NCI-H345 treated with DMSO at 0.1 percent for 48 hours (cell line): ENCODE results near the gene CRYBG2.

Experiments used
- DNase-seq: peaks from one replicate; lab custom pipeline; 2025; ENCODE audit not compliant: unreplicated experiment; lab: John Stamatoyannopoulos, UW

The CRYBG2 gene

DNA sequence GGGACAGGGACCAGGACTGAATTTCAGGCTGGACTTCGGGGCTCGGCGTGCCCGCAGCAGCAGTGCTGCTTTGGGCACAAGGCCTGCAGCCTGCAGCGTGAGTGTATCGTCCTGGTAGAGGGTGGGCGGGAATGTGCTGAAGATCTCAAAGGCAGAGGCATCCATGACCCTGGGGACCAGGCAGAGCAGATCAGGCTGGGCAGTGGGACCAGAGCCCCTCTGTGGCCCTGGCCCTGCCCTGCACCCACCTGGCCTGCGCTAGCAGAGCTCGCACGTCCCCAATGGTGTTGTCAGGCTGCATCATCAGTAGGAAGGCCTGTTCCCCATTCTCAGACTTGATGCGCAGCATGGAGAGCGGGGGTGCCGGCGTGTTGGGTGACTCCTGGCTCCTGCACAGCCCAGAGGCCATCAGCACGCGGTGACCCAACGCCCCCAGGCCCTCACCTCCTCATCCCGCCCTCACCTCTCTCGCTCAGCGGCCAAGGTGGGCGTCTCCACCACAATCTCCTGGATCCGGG lies 71.5 kb downstream of the CRYBG2 start:
- DNase-seq = no peak

DNA sequence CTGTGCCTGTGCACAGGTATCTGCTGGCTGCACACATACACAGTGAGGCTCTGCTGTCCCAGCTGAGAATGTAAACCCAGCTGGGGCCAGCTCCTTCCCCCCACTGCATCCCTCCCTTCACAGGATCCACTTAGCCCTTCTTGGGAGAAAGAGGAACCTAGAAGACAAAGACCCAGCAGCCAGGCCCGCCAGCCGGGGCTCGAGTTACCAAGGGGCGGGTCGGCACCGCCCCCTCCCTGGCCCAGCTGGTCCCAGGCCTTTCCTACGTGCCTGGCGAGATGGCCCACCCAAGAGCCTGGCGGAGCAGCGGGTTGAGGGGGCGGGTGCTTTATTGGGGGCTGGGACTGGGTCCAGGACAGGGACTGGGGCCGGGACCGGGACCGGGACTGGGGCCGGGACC lies 72.0 kb downstream of the CRYBG2 start:
- DNase-seq = no peak

DNA sequence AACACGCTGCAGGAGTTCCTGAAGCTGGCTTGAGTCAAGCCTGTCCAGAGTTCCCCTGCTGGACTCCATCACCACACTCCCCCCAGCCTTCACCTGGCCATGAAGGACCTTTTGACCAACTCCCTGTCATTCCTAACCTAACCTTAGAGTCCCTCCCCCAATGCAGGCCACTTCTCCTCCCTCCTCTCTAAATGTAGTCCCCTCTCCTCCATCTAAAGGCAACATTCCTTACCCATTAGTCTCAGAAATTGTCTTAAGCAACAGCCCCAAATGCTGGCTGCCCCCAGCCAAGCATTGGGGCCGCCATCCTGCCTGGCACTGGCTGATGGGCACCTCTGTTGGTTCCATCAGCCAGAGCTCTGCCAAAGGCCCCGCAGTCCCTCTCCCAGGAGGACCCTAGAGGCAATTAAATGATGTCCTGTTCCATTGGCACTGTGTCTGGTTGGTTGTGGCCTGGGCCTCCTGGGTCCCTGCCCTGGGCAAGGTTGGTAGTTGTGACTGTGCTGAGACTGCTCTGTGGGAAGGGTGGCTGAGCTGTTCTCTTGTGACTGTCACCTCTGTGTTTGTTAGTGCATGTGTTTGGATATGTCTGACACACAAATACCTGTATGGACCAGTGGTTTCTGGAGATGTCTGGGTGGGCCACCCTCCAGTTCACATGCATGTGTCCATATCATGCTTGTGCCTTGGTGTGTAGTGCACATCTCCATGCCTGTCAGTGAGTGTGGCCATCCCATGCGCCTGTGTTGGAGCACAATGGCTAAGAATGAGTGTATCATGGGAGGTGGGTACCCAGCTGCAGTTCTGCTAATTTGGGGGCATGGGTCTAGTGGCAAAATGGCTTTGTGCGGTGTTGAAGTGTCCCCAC lies 72.6 kb downstream of the CRYBG2 start:
- no peak for DNase-seq

DNA sequence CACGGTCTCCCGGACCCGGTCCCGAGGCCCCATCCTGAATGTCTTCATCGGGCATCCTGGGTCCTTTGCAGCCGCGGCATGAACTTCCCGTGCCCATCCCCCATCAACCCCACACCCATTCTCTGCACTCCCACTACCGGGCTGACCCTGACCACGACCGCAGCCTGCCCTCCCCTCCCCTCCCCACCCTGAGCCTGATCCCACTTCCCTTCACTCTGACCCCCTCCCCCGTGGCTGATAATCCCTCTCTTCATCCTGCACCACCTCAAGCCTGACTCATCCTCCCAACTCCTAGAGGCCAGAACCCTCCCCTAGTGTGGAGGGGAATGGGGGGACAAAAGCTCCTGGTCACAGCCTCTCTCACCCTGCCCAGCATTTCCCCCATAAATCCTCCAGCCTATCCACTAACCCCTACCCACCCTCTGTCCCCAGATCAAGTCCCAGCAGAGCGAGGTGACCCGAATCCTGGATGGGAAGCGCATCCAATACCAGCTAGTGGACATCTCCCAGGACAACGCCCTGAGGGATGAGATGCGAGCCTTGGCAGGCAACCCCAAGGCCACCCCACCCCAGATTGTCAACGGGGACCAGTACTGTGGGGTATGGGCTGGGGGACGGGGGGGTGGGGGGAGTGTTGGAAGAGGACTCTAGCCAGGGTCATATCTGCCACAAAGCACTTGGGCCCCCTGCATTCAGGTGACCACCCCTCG lies 73.4 kb downstream of the CRYBG2 start:
- no peak for DNase-seq

DNA sequence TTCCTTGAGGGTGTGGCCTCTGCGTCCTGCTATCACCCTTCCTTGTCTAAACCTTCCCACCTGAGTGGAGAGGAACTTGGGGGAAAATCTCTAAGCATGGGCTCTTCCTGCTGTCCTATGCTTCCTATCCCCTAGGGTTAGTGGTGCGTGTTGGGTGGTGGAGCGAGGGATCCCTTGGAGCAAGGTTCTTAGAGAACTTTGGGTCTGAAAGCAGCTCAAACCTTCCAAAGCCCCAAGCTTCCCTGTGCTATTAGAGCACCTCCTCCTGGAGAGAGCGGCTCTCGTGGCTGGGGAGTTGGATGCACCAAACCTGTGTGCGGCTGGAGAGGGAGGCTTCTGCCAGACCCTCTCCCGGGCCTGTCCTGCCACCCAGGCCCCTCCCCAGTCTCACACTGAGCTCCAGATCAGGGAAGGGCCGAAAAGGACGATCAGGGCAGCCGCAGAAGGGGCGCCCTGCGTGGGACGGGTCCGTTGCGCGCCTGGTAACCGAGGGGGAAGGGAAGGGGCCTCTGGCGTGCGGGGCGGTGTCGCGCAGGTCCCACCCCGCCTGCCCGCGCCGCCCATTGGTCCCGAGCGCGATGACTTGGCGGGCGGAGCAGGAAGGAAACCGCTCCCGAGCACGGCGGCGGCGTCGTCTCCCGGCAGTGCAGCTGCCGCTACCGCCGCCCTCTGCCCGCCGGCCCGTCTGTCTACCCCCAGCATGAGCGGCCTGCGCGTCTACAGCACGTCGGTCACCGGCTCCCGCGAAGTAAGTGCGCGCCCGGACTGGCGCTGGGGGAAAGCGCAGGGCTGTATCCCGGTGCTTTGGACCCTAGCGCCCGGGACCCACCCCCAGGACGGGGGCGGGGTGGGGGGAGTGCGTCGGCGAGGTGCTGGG lies 74.2 kb downstream of the CRYBG2 start, which contains the start of gene SH3BGRL3:
SH3BGRL3 (plus strand) TSS at position 631 of the 877 bp plus-strand sequence; CDS start at position 701, 70 bp downstream.
- peak; percentile 66 for DNase-seq

DNA sequence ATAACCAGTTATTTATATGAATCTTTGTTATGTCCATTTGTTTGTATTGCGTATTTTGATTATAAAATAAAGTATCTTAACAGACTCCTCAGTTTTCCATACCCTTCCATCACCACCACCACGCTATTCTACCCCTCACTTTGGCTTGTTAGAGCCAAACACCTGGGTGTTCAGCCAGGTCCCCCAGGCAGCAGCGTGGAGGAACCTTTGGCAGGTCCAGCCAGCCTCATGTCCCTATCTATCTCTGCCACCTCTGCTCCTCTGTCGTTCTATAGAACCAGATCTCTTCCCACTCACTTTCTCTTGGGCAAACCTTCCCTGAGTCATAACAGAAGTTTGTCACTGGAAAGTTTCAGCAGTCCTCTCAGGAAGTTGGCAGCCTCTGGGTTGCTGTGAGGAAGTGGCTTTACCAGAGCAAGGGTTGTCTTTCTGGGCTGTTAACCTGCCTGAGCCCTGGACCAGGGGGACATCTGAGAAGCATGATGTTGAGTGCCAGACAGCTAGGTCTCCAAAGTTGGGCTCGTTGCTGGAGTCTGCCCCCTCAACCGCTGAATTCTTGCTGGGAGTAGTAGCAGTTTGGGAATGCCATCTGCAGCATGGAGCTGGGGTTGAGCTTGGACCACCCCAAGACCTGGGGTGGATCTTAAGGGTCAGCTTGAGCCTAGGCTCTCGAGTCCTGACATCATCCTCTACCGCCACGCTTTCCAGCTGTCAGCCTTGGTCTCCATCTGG lies 75.0 kb downstream of the CRYBG2 start:
- DNase-seq = no peak

DNA sequence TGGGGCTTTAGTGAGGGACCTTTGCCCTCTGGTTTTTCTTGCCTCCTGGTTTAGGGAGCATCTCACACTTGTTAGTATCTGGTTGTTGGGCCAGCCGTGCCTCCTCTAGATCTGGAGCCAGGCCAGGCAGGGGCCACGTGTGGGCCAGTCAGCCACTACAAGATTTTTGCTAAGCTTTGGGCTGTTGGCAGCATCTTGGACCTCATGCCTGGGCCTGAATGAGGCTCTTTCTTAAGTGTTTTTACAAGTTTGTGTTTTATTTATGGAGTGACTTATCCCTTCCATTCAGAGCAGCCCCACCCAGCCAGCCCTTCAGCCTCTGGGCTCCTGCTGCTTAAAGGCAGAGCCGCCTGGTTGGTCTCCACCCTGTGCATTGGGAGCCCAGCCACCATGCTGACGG lies 75.6 kb downstream of the CRYBG2 start:
- DNase-seq = no peak

DNA sequence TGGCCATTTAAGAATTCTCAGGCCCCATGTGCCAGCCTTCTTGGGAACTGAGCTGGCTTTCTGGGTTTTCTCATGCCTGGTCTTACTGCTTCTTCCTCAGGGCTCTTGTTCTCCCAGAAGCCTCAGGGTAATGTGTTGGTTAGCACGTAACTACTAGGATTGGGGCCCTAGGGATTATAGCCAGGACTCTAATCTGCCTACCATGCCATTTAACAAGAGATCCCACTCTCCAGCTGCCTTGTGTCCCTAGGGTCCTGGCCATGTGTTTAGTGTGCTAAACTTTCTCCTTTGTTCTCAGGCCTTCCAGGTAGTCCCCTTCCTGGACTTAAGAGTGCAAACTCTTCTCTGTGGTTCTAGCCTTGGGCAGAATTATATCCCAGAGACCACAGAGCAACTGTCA lies 76.2 kb downstream of the CRYBG2 start:
- no peak for DNase-seq

DNA sequence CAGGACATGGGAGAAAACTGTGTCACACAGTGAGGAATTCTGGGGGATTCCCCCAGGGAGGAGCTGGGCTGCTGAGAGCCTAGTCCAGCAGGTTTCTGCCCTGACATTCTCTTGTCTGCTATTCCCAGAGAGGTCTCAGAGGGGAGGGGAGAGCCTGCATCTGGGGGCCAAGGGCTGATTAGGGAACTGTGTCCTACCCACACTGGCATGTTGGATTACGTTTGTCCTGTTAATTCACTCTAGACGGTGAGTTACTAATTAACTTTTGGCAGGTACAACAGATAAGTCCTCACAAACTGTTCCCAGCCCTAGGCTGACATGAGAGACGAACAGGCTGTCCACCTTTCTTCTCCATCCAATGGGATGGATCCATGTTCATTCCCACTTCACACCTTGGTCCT lies 76.7 kb downstream of the CRYBG2 start:
- no peak for DNase-seq

DNA sequence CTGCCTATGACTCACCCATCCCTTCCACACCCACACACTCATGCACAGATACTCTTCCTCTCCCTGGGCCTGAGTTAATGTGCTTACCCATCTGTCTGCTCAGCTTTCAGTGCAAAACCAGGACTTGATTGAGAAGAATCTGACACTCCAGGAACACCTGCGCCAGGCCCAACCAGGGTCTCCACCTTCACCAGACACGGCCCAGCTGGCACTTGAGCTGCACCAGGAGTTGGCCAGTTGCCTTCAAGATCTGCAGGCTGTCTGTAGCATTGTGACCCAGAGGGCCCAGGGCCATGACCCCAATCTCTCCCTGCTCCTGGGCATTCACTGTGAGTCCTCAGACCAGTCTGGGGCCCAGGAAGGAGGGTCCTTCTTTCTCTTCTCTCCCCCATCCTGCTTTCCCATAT lies 77.5 kb downstream of the CRYBG2 start:
- DNase-seq = no peak

DNA sequence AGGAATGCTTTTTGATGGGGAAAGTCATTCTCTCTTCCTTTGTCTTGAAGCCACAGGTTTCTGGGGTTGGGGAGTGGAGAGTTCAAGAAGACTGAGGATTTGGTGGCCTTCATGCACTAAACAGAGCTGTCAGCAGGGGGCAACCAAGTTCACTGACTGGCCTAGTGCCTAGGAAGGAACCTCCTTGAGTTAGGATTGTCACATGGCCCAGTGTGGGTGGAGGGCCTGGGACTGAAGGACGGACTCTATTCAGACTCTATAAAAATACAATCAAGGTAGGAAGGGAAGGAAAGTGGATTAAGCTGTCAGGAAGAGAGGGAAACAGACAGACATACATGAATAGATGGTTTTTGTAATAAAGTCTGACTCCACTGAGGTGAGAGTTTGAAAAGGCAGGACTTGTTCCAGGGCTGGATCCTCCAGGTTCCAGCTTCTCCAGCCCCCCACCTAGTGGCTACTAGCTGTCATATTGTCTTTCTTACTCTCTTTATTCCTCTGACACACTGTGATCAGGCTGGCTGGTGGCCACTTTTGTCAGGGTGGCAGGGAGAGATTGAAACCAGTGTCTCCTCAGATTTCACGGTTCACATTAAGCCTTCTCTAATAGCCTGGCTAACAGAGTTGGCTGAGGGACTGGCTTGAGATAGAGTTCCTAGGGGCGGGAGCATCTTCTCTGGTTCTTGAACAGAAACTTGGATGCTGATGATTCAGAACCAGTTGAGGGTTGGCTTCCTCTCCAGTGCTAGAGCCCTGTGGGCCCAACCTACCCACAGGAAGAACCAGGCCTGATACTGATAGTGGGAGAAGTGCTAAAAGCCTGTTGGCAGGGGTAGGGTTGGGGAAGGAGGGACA lies 78.1 kb downstream of the CRYBG2 start:
- no peak for DNase-seq

DNA sequence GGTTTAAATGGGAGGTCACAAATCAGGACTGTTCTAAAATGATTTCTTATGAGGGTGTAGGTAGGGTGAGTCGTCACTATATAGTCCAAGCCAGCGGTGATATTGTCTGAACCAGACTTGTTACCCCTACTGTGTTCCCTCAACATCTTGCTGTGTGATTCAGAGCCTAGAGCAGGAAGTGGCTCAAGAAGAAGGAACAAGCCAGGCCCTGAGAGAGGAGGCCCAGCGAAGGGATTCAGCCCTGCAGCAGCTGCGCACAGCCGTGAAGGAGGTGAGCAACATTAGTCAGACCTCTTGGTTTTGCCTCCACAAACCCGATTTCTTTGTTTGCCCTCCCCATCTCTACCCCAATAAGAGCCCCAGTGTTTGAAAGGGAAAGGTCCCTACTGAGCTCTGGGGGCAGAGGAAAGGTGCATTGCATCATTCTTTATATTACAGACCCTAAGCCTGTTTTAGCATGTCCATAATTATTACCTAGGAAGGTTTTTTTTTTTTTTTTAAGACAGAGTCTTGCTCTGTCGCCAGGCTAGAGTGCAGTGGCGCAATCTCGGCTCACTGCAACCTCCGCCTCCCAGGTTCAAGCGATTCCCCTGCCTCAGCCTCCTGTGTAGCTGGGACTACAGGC lies 79.0 kb downstream of the CRYBG2 start:
- no peak for DNase-seq
